ENCODE data around the gene JMJD6.
"Not testable (repeated sequence)": the region's sequence is repeated elsewhere in the genome, so short reads cannot be mapped to it uniquely, and the experiment has no call there.

GRCh38 chr17:76709951-76710862, 16.2 kb downstream of the JMJD6 start:
- not testable (repeated sequence) for TF ChIP-seq CTCF (optimal IDR thresholded peaks at IDR 0.05 in 1 of 3, IDR thresholded peaks at IDR 0.05 in 1 of 3, conservative IDR thresholded peaks at IDR 0.05 in 1 of 3; ENCODE audit: extremely low read depth in 1 of 3, insufficient read depth in 2 of 3, low read length in 3 of 3); EZH2 (IDR thresholded peaks at IDR 0.05; ENCODE audit: low read length)
